A673 (cell line): Measurements from ENCODE around the gene SLC36A3.

ENCODE experiments used
- EZH2 ChIP-seq: fragments of 200-600 bp; sonication (generic); IDR thresholded peaks from 2 replicates; pipeline ENCODE4 v1.6.1; 2017; ENCODE audit warnings: borderline replicate concordance, low read depth, mild to moderate bottlenecking, mixed read lengths, antibody characterized with exemption, low read length; ENCODE audit not compliant: poor library complexity, severe bottlenecking
- TF ChIP-seq, protein P1 (sequence below): fragments of 300-800, 200-600 bp; sonication (generic); conservative IDR thresholded peaks from 2 replicates; pipeline ENCODE4 v1.5.1; 2017; ENCODE audit warnings: low read depth, mild to moderate bottlenecking, antibody characterized with exemption, low read length, moderate library complexity, mixed read lengths

DNA sequence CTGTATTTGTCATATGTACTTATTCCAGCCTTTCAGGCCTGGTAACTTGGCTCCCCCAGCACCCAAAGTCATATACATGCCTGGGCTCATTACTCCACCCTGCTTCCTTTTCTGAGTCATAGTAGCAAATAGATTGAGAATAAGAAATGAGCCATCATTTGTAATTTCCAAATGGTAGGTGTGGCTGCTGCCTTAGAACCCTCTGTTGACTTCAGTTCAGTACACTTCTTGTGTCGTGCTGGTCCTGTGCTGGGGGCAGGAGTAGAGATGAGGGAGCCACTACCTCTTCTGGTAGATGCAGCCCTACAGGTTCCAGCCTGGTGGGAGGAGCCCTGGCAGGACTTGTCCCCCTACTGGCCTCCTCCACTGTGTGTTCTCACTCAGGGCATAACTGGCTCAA is 39.5 kb downstream of the SLC36A3 start:
- TF ChIP-seq, protein P1, sequence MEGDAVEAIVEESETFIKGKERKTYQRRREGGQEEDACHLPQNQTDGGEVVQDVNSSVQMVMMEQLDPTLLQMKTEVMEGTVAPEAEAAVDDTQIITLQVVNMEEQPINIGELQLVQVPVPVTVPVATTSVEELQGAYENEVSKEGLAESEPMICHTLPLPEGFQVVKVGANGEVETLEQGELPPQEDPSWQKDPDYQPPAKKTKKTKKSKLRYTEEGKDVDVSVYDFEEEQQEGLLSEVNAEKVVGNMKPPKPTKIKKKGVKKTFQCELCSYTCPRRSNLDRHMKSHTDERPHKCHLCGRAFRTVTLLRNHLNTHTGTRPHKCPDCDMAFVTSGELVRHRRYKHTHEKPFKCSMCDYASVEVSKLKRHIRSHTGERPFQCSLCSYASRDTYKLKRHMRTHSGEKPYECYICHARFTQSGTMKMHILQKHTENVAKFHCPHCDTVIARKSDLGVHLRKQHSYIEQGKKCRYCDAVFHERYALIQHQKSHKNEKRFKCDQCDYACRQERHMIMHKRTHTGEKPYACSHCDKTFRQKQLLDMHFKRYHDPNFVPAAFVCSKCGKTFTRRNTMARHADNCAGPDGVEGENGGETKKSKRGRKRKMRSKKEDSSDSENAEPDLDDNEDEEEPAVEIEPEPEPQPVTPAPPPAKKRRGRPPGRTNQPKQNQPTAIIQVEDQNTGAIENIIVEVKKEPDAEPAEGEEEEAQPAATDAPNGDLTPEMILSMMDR: no peak
- TF ChIP-seq EZH2: no peak
